ENCODE measurements around the gene ZNF646. TPM values are rescaled to one million over a fixed set of nuclear protein-coding genes. Genes with fewer than 3 reads are reported as not detected.
A peak's percentile ranks its signal among the peaks of the same experiment; 100 is the strongest.
"Not testable (repeated sequence)": the region's sequence is repeated elsewhere in the genome, so short reads cannot be mapped to it uniquely, and the experiment has no call there.

The ZNF646 gene
- total and polyA plus RNA-seq, 4 donors, result 8.4 to 20.5 (median 12.5) TPM

GRCh38 chr16:31094424-31095120, 20.4 kb downstream of the ZNF646 start, which contains the start of gene VKORC1:
Gene VKORC1, minus strand, starts transcription at chr16:31094797. Its CDS starts 68 bp downstream, at chr16:31094729.
- Histone ChIP-seq H3K27ac (ENCODE audit: low read depth in 1 of 2, low read length in 1 of 2) (peak within 1 kb of the TSS; percentile 80 to 86), H3K4me1 (ENCODE audit: control insufficient read depth in 5 of 5, insufficient read depth in 5 of 5, low read length in 5 of 5) (peaks cover 0 to 4% (median 3%) of the 10 kb centered on the region in 5 donors), H3K36me3 (ENCODE audit: control insufficient read depth in 4 of 4, insufficient read depth in 4 of 4, low read length in 4 of 4) (peaks cover 0 to 7% (median 2%) of the 10 kb centered on the region in 4 donors), H3K9me3 (ENCODE audit: control insufficient read depth in 4 of 4, insufficient read depth in 3 of 4, low read length in 3 of 4) (no peaks in the 10 kb centered on the region), H3K9ac (ENCODE audit: insufficient read depth in 1 of 2, low read length in 2 of 2) (peak within 1 kb of the TSS; percentile 58 to 73), H3K27me3 (ENCODE audit: control insufficient read depth in 3 of 3, insufficient read depth in 3 of 3, low read length in 2 of 3) (no peaks in the 10 kb centered on the region), H3K4me3 (peak within 1 kb of the TSS; percentile 74)
- WGBS, 2 donors, result 0% methylated on average over 62 to 69 of the region's 69 CpGs
- ATAC-seq (ENCODE audit: insufficient read depth, low FRiP score) (peak; percentile 95), DNase-seq (peak; percentile 93 to 95 (median 94))
- no peak for TF ChIP-seq CTCF (IDR thresholded peaks at IDR 0.05; ENCODE audit: control extremely low read depth, extremely low read depth)

GRCh38 chr16:31099860-31100638, 25.8 kb downstream of the ZNF646 start:
- WGBS, 2 donors, result 63 to 84% methylated on average over 4 of the region's 4 CpGs
- no peaks in the 10 kb centered on the region for H3K36me3 ChIP-seq (ENCODE audit: control insufficient read depth in 4 of 4, insufficient read depth in 4 of 4, low read length in 4 of 4)
- DNase-seq (no peak), ATAC-seq (ENCODE audit: insufficient read depth, low FRiP score) (no peak)
- H3K4me3 ChIP-seq, result no peak overlapping the region
- H3K27ac ChIP-seq (ENCODE audit: low read depth in 1 of 2, low read length in 1 of 2), result no peak overlapping the region
- H3K9ac ChIP-seq (ENCODE audit: insufficient read depth in 1 of 2, low read length in 2 of 2), result no peak overlapping the region
- H3K27me3 ChIP-seq (ENCODE audit: control insufficient read depth in 3 of 3, insufficient read depth in 3 of 3, low read length in 2 of 3), result no peaks in the 10 kb centered on the region
- TF ChIP-seq CTCF (IDR thresholded peaks at IDR 0.05; ENCODE audit: control extremely low read depth, extremely low read depth), result no peak
- H3K4me1 ChIP-seq (ENCODE audit: control insufficient read depth in 5 of 5, insufficient read depth in 5 of 5, low read length in 5 of 5), result no peaks in the 10 kb centered on the region
- no peaks in the 10 kb centered on the region for H3K9me3 ChIP-seq (ENCODE audit: control insufficient read depth in 4 of 4, insufficient read depth in 3 of 4, low read length in 3 of 4)

- H3K9me3 ChIP-seq (ENCODE audit: control insufficient read depth in 4 of 4, insufficient read depth in 3 of 4, low read length in 3 of 4); H3K9ac ChIP-seq (ENCODE audit: insufficient read depth in 1 of 2, low read length in 2 of 2); DNase-seq; H3K36me3 ChIP-seq (ENCODE audit: control insufficient read depth in 4 of 4, insufficient read depth in 4 of 4, low read length in 4 of 4); H3K27me3 ChIP-seq (ENCODE audit: control insufficient read depth in 3 of 3, insufficient read depth in 3 of 3, low read length in 2 of 3); H3K4me1 ChIP-seq (ENCODE audit: control insufficient read depth in 5 of 5, insufficient read depth in 5 of 5, low read length in 5 of 5); ATAC-seq (ENCODE audit: insufficient read depth, low FRiP score); H3K4me3 ChIP-seq; H3K27ac ChIP-seq (ENCODE audit: low read depth in 1 of 2, low read length in 1 of 2): not testable (repeated sequence)
- 82 to 88% methylated on average over 13 of the region's 13 CpGs for WGBS, 2 donors
Observed at GRCh38 chr16:31100876-31101641, 26.8 kb downstream of the ZNF646 start.

Measured in lung (tissue), 12 donors.